Calu3 (cell line): ENCODE measurements around the gene SYPL1. TPM values are rescaled to one million over a fixed set of nuclear protein-coding genes. Genes with fewer than 3 reads are reported as not detected.

Experiments
- BruUV-seq: library from RNA; stranded (reverse); fragments of 400-500 nt; replicated peaks from 2 replicates; lab custom pipeline; 2021; lab: Mats Ljungman, UMichigan
- CTCF ChIA-PET: fragments of 300-600 bp; sonication (Branson Sonifier 250); formaldehyde crosslinking; loops from one replicate; lab custom pipeline; 2022; ENCODE audit warnings: antibody characterized with exemption; lab: Charles Lee
- DNase-seq: peaks from one replicate; pipeline ENCODE4 v3.0.0; 2022
- H3K27ac Mint-ChIP-seq: one replicate; pipeline ENCODE4 v1.8.0; 2022; ENCODE audit warnings: mixed read lengths; ENCODE audit not compliant: unreplicated experiment
- H3K27me3 Mint-ChIP-seq: one replicate; pipeline ENCODE4 v1.8.0; 2022; ENCODE audit warnings: mixed read lengths; ENCODE audit not compliant: unreplicated experiment
- H3K36me3 Mint-ChIP-seq: one replicate; pipeline ENCODE4 v1.8.0; 2022; ENCODE audit warnings: mild to moderate bottlenecking, moderate library complexity, mixed read lengths; ENCODE audit not compliant: insufficient read depth, unreplicated experiment
- H3K4me1 Mint-ChIP-seq: one replicate; pipeline ENCODE4 v1.8.0; 2022; ENCODE audit warnings: mild to moderate bottlenecking, low read depth, mixed read lengths; ENCODE audit not compliant: unreplicated experiment
- H3K4me3 Mint-ChIP-seq: one replicate; pipeline ENCODE4 v1.8.0; 2022; ENCODE audit warnings: mild to moderate bottlenecking, low read depth, moderate library complexity, mixed read lengths; ENCODE audit not compliant: unreplicated experiment
- H3K9me3 Mint-ChIP-seq: one replicate; pipeline ENCODE4 v1.8.0; 2022; ENCODE audit warnings: low read depth, mixed read lengths; ENCODE audit not compliant: unreplicated experiment
- CTCF ChIP-seq: fragments of 200-600 bp; IDR thresholded peaks from one replicate; pipeline ENCODE4 v1.8.0; 2022; ENCODE audit warnings: antibody characterized with exemption; ENCODE audit not compliant: unreplicated experiment
- intact Hi-C: fragments of 100-400 bp; cut with micrococcal nuclease; formaldehyde crosslinking; loops from one replicate; pipeline ENCODE4 v1.10.0; 2022; ENCODE audit not compliant: unreplicated experiment
- total RNA-seq: library from RNA; stranded (reverse); gene quantifications from 2 replicates; pipeline ENCODE4 v1.2.3, GENCODE V29; 2022

SYPL1 gene
- total RNA-seq, 1 experiment from 2014 or later, result 88.3 TPM

- Mint-ChIP-seq H3K36me3 (peaks cover 8% of the 10 kb centered on the region), H3K9me3 (peaks cover 5% of the 10 kb centered on the region), H3K27ac (no peak overlapping the region), H3K4me3 (no peak overlapping the region), H3K27me3 (no peaks in the 10 kb centered on the region), H3K4me1 (no peaks in the 10 kb centered on the region)
- intact Hi-C loops, result no loop called here
- no TSS peak for BruUV-seq
- DNase-seq, result no peak
- CTCF ChIA-PET, result no interaction called here
- no peak for TF ChIP-seq CTCF
Observed at GRCh38 chr7:106083717-106084116, 28.4 kb downstream of the SYPL1 start.

GRCh38 chr7:106082087-106082854 lies 29.8 kb downstream of the SYPL1 start:
- CTCF ChIA-PET, result no interaction called here
- Mint-ChIP-seq H3K36me3 (no peaks in the 10 kb centered on the region), H3K4me1 (no peaks in the 10 kb centered on the region), H3K4me3 (no peak overlapping the region), H3K27me3 (no peaks in the 10 kb centered on the region), H3K9me3 (peaks cover 3% of the 10 kb centered on the region), H3K27ac (no peak overlapping the region)
- no peak for TF ChIP-seq CTCF
- no TSS peak for BruUV-seq
- intact Hi-C loops, result no loop called here
- DNase-seq, result no peak

- no peaks in the 10 kb centered on the region for H3K4me1 Mint-ChIP-seq
- H3K4me3 Mint-ChIP-seq, result no peak overlapping the region
- no peaks in the 10 kb centered on the region for H3K36me3 Mint-ChIP-seq
- BruUV-seq, result no TSS peak
- no peaks in the 10 kb centered on the region for H3K27me3 Mint-ChIP-seq
- CTCF ChIA-PET, result interaction anchor here (1.5 kb wide), 1 partner anchor 9 kb away, joined by 4 read pairs; no protein-coding TSS in a partner anchor
- intact Hi-C loops, result no loop called here
- peaks cover under 1% of the 10 kb centered on the region for H3K9me3 Mint-ChIP-seq
- no peak overlapping the region for H3K27ac Mint-ChIP-seq
- DNase-seq, result no peak
- TF ChIP-seq CTCF, result no peak
Observed at GRCh38 chr7:106080300-106080987, 31.7 kb downstream of the SYPL1 start.

GRCh38 chr7:106076537-106076936 lies 35.6 kb downstream of the SYPL1 start:
- CTCF ChIA-PET, result no interaction called here
- intact Hi-C loops, result no loop called here

More at GRCh38 chr7:106076537-106076936, 35.6 kb downstream of the SYPL1 start:
- Mint-ChIP-seq H3K27me3 (no peaks in the 10 kb centered on the region), H3K9me3 (no peaks in the 10 kb centered on the region), H3K4me1 (peaks cover 13% of the 10 kb centered on the region), H3K4me3 (no peak overlapping the region), H3K36me3 (no peaks in the 10 kb centered on the region), H3K27ac (no peak overlapping the region)
- no peak for TF ChIP-seq CTCF
- no peak for DNase-seq
- no TSS peak for BruUV-seq
